Stimulated activated CD4-positive, alpha-beta T cell treated with anti-CD3 and anti-CD28 coated beads, Interleukin-1b, Interleukin-23, amount 100 ng/mL, for 48 hours (primary cell): ENCODE data around the gene SLC15A2.

ENCODE experiments used
- DNase-seq: peaks from one replicate; pipeline ENCODE4 v3.0.0-alpha.2; 2020

Gene SLC15A2

DNA sequence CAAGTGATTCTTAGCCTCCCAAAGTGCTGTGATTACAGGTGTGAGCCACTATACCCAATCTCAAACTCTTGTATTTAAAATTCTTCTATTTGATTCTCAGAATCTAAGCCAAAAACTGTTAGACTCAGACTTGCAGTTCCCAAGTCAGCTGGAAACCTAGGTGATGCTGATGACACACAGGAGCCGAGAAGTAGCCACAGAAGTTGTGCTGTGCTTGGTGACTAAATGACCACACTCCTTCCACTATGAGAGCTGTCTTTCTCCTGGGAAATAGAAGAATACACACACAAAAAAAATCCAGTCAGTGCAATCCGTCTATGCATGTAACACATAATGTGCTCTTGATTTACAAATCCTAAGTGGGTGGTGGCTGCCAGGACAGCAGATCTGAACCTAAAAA lies 93.9 kb downstream of the SLC15A2 start:
- DNase-seq, result peak; percentile 28

DNA sequence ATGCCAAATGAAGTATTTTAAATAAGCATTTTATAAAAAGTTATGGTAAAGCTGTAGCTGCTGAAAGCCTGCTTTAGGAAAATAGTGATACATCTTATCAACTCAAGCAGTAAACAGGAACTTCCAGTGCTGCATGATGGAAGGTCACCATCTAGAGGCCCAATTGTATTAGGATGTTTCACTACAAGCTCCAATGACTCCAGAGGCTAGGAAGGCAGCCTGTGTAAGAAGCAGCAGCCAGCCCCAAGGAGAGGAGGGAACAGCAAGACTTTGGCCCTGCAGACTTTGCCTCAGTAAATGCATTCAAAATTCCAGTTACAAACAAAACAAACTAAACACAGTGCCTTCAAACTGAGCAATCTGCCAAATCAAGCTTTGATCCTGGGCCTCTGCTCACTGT lies 95.7 kb downstream of the SLC15A2 start:
- no peak for DNase-seq

DNA sequence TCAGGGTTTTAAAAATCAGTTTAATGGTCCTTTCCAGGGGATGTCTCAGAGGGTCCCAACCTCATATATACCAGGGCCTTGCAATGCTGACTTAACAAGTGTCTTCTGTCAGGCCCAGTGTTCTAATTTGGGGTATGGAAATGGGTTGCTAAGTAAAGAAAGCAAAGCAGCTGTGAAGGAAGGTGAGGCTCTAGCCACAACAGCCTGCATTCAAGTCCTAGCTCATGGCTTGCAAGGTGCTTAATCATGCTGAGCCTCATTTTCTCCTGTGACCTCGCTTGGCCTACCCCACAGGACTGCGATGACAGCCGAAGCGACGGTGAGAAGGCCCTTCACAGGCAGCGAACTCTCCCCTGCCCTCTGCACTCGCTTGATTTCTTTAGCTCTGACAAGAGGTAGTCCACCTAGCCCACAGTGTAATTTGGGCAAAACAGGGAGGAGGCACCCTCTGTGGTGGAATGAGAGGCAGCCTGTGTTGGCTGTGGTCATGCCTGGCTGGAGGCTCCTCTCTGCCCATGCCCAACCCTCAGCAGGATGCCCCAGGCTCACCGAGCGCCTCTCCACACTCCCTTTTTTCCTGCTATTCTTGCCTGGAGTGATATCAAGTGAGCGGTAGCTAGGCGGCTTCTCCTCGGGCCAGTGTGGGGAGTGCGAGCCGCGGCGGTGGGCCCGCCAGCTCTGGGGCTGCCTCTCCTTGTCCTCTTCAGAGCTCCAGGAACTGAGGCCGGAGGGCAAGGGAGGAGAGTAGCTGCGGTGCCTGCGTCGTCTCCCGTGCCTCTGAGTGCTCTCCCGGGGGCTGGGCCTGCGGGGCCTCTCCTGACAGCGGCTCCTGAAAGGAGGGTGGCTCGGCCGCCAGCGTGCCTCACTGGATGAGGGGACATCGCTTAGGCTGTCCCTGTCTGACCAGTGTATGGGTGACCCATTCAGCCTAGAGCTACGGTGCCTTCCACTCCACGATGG lies 98.7 kb downstream of the SLC15A2 start:
- no peak for DNase-seq
